HG02852 (cell line): ENCODE data around the gene NECAB3.
"Not testable (repeated sequence)": the region's sequence is repeated elsewhere in the genome, so short reads cannot be mapped to it uniquely, and the experiment has no call there.

Source experiments
- ATAC-seq: cut with Tn5 transposase; IDR thresholded peaks from one replicate; pipeline ENCODE4 v1.9.1; 2021; ENCODE audit warnings: mild to moderate bottlenecking, moderate library complexity; ENCODE audit not compliant: unreplicated experiment

The NECAB3 gene

GRCh38 chr20:33653218-33653899 is 20.9 kb downstream of the NECAB3 start:
- ATAC-seq = no peak

- ATAC-seq = no peak
These were observed 22.6 kb downstream of the NECAB3 start for GRCh38 chr20:33651562-33652048.

GRCh38 chr20:33650753-33651561 is 23.3 kb downstream of the NECAB3 start:
- no peak for ATAC-seq

DNA sequence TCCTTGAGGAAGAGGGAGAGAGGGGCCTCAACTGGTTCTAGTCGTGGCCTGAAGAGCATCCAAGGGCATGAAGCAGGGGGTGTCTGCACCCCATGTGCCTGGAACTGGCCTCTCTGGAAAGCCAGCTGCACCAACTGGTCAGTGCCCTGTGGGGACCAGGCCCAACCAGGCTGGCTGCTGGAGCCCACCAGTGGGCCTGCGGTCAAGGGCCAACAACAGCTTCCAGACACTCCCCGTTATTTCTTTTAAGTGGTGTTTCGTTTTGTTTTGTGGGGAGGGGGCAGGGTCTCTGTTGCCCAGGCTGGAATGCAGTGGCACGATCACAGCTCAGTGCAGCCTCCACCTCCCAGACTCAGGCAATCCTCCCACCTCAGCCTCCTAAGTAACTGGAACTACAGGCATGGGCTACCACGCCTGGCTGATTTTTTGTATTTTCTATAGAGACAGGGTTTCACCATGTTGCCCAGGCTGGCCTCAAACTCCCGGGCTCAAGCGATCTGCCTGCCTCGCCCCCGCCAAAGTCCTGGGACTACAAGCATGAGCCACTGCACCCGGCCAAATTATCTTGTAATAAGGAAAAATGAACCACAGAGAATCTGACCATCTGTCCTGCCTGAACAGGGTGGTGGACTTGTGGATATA is 24.0 kb downstream of the NECAB3 start:
- ATAC-seq = no peak

DNA sequence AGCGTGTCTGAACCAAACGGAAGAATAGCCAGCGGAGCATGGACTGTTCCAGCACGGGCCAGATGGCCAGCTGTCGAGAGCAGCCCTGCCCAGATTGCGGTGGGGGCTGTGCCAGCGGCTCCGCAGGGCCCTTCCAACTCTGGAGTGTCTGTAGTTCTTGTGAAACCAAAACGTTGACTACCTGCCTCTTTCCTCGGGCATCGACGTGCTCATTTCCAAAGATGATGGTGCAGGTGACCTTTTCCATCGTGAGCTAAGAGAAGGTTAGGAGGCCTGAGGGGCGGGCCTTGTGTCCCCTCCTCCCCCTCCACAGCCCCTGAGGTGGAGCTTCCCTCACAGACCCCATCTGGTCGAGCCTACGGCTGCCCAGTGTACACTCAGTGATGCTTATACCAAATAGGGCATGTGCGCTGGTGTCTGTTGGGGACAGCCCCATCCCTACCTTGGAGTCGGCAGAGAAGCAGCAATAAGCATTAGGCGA is 25.0 kb downstream of the NECAB3 start:
- ATAC-seq = no peak

GRCh38 chr20:33648396-33649004 is 25.7 kb downstream of the NECAB3 start:
- ATAC-seq = no peak

- no peak for ATAC-seq
These were observed 26.4 kb downstream of the NECAB3 start for GRCh38 chr20:33647603-33648395.

DNA sequence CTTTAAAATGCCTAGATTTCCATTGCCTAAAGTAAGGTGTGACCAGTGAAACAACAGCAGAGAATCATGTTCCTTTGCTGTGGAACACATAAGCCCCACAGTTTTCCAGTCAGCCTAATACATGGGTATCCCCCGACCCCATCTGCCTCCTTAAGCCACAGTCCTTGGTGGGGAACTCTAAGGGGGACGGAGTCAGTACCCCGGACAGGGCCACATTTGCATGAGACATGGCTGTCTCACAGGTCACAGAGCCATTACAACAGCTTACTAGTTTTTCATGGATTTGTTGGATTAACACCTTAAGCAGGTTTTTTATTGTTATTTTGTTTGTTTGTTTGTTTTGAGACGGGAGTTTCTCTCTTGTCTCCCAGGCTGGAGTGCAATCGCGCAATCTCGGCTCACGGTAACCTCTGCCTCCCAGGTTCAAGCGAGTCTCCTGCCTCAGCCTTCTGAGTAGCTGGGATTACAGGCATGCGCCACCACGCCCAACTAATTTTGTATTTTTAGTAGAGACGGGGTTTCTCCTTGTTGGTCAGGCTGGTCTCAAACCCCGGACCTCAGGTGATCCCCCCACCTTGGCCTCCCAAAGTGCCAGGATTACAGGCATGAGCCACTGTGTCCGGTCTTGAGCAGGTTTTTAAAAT is 27.1 kb downstream of the NECAB3 start:
- ATAC-seq = not testable (repeated sequence)

- ATAC-seq = no peak
These were observed 28.0 kb downstream of the NECAB3 start for GRCh38 chr20:33646191-33646590.

- ATAC-seq = no peak
These were observed 28.8 kb downstream of the NECAB3 start for GRCh38 chr20:33645396-33645795.

DNA sequence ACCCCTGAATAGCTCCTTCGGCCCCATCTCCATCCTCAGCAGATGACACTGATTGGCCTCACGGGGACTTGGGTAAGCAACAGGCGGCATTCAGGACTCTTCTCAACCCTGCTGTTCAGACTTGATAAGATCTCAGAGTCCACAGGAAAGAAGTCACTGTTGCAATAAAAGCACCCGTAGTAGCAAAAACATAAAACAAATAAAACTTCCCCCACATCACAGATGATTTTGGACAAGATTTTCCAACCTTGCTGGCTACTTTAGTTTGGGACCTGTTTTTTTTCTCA is 29.2 kb downstream of the NECAB3 start:
- no peak for ATAC-seq

GRCh38 chr20:33644313-33645071 is 29.7 kb downstream of the NECAB3 start:
- no peak for ATAC-seq

DNA sequence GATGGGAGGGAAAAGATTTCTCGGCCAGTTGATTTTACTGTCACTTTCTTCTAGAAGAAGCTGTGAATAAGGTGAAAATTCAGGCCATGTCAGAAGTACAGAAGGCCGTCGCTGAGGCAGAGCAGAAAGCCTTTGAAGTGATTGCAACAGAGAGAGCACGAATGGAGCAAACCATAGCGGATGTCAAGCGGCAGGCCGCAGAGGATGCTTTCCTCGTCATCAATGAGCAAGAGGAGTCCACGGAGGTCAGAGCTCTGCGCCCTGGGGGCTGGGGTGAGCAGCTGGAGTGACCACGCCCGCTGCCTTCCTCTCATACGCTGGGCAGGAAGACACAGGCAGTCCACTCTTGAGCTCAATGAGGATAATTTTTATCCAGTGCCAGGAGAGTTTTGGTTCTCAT is 33.9 kb downstream of the NECAB3 start:
- ATAC-seq = no peak

DNA sequence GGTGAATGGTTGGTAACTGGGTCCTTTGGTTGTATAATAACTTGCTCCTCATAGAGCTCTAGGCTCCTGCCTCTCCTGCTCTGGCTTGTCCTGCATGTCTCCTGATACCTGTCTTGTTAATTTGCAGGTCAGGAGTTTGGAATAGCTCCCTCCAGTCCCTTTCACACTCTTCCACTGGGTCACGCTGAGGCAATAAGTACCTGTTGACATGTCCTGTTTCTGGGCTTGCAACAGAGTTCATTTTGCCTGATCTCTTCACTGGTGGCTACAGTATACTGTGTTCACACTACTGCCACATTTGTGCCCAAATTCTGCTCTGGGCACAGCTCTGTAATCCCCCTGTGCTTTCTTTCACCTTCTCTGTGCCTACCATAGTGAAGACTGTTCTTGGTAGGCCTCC is 37.5 kb downstream of the NECAB3 start:
- no peak for ATAC-seq

- ATAC-seq = no peak
These were observed 38.9 kb downstream of the NECAB3 start for GRCh38 chr20:33635341-33635740.

GRCh38 chr20:33631910-33632309 is 42.3 kb downstream of the NECAB3 start:
- not testable (repeated sequence) for ATAC-seq

DNA sequence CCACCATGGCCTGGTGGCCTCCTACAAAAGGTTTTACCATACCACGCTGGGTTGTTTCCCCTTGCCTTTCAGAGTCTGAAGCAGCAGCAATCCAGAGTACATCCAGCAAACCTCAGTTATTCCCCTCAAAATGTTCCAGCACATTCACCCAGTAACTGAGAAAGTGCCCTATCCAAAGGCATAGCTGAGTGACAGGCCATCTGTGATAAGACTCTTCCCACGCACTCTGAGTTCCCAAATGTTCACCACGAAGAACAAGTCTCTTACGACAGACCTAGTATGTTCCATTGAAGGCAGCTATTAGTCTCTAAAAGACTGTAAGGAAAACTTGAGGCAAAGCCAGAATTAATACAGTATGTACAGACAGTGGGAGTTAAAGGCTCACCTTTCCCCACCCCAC is 43.7 kb downstream of the NECAB3 start:
- ATAC-seq = no peak

DNA sequence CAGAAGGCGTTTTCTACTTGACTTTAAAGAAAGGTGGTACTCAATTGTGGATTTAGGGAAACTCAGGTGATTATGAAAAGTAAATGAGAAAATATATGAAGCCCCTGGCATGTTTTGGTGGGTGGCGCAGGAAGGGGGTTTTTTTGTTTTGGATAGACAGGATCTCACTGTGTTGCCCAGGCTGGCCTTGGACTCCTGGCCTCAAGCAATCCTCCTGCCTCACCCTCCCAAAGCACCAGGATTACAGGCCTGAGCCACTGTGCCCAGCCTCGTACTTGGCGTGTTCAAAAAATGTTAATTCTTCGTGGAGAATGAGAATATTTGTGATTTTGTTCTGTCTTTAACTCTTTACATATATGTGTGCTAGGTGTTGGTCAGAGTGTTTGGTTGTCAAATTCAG is 44.2 kb downstream of the NECAB3 start:
- no peak for ATAC-seq

DNA sequence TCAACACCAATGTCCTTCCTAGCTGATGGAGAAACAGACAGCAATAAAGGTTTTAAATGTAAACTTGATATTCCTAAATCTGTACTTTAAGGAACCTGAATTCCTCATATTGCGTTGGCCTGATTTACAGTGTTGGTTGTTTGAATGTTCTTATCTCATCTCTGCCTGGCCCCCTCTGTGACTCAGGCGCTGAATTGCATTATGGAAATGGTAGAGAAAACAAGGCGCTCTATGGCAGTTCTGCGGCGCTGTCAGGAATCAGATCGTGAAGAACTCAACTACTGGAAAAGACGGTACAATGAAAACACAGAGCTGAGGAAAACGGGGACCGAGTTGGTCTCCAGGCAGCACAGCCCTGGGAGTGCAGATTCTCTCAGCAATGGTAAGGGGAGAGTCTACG is 44.7 kb downstream of the NECAB3 start:
- no peak for ATAC-seq
